Measurements from ENCODE around the gene RANBP3L.
A peak's percentile ranks its signal among the peaks of the same experiment; 100 is the strongest.

Gene RANBP3L

DNA sequence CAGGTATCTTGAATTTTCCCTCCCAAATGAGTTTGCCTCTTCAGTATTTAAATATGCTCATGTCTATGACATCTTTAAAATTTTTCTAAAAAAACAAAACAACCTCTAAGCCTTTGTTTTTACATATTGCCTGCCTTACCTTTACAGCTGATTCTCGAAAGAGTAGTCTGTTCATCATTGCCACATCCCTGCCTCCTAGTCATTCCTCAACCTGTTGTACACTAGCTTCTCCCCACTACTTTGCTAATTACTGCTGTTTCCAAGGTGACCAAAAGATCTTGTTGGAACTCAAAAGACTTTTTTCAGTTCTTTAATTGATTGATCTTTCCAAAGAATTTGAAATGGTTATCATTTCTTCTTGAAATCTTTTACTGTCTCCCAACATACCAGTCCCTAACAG, 58.0 kb downstream of the RANBP3L start:
- DNase-seq (ENCODE audit: low read depth in 3 of 3), result no peak

DNA sequence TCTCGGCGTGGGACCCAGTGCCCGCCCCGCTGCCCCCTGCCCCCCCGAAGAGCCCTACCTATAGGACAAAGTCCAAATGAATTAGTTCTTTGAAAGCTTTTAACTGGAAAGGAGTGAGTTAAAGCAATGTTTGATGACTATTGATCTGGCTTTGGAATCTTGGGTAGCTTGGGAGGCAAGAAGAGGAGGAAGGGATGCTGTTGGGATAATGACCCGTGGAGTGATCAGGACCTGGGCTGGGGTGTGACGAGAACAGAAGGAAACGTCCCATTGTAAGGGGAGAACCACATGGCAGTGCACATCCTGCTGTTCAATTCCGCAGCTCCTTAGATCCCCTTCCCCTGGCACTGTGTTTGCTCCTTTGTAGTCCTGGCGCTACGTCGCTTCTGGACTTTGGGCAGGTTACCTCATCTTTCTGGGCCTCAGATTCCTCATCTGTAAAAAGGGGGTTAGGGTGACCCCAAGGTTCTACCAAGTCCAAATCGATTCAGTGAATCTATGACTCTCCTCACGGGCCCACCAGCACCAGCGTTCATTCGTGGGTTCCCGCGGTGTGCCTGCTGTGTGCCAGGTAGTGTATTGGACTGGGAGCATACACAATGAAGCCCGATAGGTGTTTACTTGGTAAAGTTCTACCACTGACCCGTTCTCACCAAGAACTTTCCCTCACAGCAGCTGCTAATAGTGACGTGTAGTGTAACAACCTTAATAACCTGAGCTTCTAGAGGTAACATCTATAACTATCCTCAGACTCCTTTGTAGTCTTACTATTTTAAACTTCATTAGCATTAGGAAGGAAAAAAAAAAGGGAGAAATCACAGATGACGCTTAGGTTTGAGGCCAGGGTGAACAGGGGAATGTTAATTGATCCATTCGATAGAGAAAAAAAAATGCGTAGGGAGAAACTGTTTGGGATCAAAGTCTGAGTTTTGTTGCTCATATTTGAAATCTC, 58.9 kb downstream of the RANBP3L start:
- DNase-seq (ENCODE audit: low read depth in 3 of 3), result no peak

DNA sequence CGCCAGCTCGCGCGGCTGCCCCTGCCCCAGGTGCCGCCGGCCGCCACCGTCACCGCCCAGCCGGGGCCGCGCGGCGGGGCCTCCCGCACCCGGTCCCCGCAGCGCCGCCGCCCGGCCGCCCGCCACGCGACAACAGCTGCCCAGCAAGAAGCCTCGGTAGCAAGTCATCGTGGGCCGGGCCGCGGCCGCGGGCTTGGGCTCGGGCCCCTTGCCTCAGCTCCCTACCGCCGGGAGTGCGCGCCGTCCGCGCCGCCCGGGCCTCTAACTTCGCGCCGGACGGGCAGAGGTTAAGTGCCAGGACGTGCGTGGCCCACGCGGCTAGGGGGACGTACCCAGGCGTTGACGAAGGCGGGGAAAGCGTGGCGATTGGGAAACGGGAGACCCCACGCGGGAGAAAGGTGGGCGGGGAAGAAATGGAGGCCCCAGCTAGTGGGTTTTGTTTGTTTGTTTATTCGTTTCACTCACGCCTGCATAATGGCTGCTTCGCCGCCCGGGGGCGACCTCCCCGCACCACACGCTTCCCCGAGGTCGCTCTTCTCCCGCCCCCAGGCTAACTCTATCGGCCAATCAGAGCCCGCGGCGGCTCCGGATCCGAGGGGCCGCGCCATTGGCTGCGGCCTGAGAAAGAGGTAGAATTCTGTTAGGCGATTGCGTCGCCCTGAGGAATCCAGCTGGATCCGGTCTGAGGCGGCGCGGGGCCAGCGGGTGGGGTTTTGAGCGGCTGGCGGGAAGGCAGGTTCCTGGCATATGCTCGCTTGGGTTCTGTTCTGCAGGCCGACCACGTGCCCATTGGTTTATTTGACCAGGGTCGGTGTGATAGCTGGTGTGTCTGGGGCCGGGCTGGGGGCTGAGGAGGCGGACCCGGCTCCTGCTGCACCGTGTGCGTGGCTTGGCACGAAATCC, 59.8 kb downstream of the RANBP3L start, which contains the start of gene NADK2:
NADK2 (minus strand) TSS at position 295 of the 903 bp plus-strand sequence; CDS start at position 168, 127 bp downstream.
- peak; percentile 83 to 89 (median 86) for DNase-seq (ENCODE audit: low read depth in 3 of 3)

DNA sequence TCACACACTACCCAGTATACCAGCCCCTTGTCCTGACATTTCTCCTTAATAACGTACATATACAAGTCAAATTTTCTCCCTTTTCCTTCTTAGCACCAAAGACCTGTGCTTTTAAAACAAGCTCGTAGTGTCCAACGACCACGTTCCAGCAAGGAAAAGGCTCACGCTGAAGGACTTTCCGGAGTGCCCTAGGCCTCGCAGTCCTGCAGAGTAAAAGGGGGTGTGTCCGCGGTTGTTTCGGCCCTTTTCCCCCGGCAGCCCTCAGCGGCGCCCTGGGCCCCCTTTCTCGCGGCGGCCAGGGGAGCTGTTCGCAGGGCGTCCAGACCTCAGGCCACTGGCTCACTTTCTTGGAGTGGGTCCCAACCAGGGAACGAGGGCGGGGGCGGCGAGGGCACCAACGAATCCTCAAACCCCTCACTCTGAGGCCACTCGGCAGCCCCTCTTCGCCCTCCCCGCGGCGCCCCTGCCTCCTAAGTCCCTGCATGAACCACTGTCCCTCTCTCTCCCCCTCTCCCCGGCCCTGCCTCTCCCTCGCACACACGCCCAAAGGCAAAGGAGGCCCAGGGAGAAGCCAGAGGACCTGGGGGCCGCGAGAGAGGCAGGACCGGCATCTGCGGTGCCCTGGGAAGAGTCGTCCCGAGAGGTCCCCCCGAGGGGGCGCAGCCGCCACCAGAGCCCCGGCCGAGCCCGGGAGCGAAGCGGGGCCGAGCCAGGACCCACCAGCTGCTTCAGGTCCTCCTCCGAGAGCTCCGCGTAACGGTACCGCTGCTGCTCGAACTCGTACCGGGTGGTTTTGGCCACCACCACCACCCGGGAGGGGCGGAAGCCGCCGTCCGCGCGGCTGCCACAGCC, 60.7 kb downstream of the RANBP3L start:
- peak in 1 of 3 donors; percentile 22 for DNase-seq (ENCODE audit: low read depth in 3 of 3)

DNA sequence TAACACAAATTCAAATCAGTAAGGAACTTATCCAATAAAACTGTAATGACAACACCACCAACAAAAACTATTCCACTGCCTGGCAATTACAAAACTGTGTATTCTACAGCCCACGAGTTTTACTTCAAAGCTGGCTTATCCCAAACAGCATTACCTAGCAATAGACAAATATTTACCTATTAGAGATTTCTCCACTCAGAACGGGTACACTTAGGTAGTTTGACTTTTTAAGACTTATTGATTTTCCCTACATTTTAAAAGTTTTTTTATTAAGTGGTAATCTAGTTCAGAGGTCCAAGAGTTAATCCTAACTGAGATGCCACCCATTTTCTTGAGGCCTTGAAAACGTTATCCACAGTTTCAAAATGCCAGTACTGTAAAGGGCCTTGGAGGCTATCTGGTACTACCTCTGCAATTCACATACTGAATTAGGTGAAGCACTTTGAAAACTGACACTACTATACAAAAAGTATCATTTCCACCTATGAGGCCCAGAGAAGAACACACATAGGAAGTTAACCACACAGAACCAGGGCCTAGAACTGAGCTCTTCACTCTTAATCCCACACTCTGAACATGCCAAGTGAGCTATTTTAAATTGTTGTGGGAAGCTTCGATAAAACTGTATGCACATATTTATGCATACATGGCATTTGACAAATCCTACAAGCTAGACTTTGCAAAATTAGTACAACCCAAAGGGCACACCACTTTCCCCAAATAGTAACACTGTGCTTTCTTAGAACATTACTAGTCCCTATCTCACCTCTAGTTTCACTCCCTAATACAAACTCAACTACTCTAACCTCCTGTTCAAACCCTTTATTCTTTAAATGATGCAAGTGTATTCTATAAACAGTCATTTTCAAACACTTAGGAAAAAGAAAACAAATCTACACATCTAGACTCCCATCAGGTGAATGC, 62.1 kb downstream of the RANBP3L start:
- DNase-seq (ENCODE audit: low read depth in 3 of 3), result no peak

DNA sequence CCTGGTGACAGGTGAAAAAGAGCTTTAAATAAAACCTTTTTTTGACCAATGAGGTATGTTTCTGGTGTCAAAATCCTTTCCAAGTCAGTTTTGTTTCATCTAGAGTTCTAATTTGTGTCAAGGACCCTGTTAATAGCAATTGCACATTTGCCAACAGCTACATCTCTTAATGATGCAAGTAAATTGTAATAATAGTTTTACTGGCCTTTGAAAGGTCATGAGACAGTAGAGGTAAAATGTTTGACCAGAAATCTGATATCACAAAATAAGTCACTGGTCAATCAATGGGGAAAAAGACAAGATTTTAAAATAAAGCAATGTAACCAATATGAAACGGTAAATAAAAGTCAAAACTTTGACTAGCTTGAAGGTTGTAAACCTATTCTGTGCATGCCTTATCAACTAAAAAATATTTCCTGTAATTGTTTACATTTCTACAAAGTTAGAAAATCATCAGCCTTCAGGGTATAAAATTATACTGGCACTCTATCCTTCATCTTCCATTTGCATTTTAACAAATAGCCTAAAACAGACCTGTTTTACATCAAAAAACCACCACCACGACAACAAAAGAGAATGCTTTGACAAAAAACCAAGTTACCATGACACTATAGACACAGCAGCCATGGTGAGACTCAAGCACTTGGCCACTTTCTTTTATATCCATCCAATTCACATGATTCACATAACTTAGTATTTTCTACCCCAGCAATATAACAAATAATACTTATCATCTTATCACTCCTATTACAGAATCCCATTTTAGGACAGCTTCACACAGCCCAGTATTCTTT, 63.0 kb downstream of the RANBP3L start:
- DNase-seq (ENCODE audit: low read depth in 3 of 3), result no peak

DNA sequence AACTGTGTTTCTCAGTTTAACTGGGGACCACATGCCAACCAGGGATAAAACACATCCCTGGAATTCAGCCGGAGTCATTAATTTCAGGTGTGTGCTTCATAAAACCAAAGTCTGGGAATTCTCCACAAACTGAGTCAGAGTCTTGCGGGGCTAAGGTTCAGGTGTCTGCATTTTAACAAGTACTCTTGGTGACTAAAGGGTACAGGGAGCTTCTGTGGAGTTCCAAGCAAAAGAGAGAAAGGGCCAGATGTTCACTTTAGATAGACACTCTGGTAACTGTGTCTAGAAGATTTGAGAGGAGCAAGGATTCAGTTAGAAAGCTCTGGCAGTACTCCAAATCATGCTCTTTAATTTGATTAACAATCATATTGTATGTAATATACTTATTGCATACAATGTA, 64.0 kb downstream of the RANBP3L start:
- DNase-seq (ENCODE audit: low read depth in 3 of 3), result no peak

DNA sequence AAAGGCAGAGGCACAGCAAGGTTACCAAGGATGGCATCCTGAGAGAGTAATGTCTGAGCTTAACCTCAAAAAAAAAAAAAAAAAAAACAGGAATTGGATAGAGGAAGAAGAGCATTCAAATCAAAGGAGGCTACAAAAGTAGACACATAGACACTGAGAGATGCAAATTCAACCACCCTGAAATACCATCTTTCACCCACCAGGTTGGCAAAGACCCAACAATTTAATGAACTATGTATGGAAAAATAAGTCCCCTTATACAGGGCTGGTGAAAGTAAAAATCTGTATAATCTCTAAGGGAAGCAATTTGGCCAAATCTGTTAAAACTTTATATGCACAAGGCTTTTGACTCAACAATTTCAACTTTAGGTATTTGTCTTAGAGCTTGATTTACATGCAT, 64.9 kb downstream of the RANBP3L start:
- no peak for DNase-seq (ENCODE audit: low read depth in 3 of 3)

DNA sequence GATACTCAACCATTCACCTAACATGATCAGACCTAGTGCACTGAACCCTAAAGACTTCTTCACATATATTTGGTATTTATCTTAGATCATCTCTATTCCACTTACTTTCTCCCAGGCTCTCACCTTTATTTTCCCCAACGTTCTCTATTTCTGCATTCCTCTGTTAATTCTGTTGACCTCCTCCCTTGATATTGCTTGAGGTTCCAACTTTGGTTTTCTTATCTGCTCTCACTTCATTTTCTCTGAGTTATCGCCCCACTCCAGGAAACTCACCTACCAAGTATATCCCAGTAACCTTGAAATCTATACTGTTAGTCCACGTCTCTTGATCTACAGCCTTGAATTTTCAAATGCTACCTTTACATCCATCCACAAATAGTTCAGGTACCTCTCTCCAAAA, 69.2 kb downstream of the RANBP3L start:
- DNase-seq (ENCODE audit: low read depth in 3 of 3), result no peak

DNA sequence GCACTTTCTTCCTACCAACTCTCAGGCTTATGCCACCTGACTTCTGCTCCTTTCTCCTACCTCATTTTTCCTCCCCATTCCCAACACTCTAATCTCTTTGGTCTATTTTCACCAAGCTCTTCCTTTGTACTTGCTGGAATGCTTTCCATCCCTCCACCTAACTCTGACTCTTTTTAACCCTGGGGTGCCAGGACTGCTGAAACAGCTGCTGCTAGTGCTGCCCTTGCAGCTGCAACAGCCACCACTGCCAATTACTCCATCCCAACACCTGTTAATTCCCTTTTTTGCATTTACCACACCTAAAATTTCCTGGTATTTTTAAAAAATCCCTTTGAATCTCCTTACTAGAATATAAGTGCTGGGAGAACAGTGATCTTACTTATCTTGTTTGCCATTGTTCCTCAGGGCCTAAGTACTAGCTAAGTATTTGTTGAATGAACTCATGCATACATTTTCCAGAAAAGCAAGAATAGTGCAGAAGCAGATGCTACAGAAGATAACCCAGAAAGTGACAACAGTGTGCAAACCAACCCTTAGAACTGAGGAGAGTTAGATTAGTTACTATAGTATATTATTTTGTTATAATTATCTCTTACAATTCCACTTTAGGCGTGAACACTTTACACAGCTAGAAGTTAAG, 71.4 kb downstream of the RANBP3L start:
- DNase-seq (ENCODE audit: low read depth in 3 of 3), result no peak

DNA sequence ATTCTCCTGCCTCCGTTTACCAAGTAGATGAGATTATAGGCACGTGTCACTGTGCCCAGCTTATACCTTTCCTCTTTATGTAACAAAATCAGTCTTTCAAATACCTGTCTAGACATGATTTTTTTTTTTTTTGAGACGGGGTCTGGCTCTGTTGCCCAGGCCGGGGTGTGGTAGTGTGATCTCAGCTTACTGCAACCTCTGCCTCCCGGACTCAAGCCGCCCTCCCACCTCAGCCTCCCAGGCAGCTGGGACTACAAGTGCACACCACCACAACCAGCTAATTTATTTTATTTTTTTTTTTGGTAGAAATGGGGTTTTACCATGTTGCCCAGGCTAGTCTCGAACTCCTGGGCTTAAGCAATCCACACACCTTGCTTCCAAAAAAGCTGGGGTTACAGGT, 73.2 kb downstream of the RANBP3L start:
- no peak for DNase-seq (ENCODE audit: low read depth in 3 of 3)

DNA sequence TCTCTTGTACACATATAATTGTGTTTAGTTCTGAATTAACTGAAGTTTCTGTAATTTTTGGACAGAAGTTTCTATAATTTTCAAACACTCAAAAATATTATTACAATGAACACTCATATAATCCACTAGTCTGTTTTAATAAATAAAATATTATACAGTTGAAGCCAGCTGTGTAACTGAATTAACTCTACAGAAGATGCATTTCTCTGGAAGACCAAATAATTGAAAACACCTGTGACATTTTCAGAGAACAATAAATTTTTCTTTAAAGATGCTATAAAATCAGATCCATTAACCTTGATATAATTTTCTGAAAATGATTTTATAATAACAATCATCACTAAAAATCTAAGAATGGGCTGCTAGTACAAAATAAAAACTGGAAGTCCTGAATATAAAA, 74.7 kb downstream of the RANBP3L start:
- DNase-seq (ENCODE audit: low read depth in 3 of 3), result no peak

DNA sequence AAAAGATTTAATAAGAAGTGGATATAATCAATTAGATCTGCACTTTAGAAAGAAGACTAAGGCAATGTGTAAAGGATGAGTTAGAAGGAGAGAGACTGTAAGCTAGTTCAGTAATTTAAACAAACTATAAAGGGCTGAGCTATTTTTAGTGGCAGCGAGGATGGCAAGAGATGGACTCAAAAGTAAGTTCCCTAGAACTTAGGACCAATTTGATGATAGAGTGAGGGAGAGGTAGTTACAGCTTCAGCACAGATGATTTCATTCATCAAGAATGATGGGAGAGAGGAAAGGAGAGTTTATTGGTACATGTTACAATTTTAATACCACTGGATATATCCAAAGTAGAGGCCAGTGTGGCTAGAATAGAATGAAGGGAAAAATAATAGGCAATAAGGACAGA, 79.1 kb downstream of the RANBP3L start:
- no peak for DNase-seq (ENCODE audit: low read depth in 3 of 3)

DNA sequence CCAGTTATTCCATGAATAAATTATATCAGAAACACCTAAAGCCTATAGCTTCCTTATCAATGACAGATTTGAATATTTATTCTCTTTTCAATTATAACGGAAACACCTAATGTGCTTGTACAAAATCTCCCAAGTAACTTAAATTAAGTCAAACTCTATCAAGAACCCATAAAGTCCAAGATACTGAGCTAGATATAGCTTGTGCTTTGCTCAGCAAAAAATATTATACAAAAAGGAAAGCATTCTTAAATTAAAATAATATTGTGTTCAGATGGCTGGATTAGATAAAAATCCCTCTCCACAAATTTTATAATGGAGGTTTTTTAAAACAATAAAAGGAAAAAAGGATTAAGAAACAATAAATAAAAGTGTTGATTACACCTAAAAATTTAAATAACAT, 83.7 kb downstream of the RANBP3L start:
- DNase-seq (ENCODE audit: low read depth in 3 of 3), result no peak

DNA sequence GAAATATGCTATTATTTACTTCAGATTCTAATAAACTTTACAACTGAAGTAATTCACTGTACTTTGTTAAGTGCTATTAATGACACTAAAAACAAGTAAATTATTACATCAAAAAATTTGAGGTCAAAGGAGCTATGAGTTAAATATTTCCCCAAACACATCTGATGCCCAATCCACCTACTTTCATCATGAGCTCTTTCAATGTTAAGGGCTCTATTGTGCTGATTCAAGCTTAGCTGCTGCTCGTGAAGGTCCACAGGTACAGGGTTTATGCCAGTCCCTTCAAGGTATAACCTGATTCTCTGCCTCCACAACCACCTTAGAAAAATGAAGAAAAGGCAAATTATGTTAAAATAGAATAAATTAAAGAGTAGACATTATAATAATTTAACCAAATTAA, 84.1 kb downstream of the RANBP3L start:
- no peak for DNase-seq (ENCODE audit: low read depth in 3 of 3)

DNA sequence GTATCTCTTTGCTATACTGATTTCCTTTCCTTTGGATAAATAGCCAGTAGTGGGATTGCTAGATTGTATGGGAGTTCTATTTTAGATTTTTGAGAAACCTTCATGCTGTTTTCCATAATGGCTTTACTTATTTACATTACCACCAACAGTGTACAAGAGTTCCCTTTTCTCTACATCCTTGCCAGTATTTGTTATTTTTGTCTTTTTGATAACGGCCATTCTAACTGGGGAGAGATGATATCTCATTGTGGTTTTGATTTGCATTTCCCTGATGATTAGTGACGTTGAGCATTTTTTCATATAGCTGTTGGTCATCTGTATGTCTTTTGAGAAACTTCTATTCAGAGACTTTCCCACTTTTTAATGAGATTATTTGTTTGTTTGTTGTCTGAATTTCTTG, 85.8 kb downstream of the RANBP3L start:
- no peak for DNase-seq (ENCODE audit: low read depth in 3 of 3)

DNA sequence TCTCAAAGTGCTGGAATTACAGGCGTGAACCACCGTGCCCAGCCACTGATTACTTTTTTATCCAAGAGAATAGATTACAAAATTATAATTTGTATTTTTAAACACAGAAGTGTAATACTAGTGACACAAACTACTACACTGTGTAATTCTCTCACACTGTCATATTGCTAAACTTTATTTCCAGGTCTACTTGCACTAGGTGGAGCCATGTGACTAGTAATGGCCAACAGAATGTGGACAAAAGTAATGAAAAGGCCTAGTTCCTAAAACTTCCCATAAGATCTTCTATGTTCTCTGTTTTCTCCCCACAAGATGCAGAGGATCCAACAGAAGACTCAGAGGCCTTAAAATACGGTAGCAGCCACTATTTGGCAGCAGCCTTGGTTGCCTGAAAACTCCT, 87.3 kb downstream of the RANBP3L start:
- DNase-seq (ENCODE audit: low read depth in 3 of 3), result no peak

DNA sequence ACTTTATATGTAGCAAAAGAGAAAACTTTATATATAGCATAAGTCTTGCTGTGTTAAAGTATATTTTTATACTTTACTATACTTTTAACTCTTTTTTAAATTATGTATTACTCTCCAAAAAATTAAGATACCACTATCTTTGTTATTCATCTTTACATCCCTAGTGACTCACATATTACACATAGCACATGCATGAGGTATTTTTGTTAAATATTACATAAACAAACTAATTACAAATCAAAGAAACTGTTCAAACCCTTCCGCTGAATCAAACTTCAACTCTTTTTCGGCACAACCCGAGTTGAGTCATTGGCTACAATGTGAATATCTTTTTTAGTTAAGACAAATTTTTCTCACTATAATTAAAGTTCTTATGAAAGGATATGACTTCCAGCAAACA, 92.0 kb downstream of the RANBP3L start:
- DNase-seq (ENCODE audit: low read depth in 3 of 3), result no peak

DNA sequence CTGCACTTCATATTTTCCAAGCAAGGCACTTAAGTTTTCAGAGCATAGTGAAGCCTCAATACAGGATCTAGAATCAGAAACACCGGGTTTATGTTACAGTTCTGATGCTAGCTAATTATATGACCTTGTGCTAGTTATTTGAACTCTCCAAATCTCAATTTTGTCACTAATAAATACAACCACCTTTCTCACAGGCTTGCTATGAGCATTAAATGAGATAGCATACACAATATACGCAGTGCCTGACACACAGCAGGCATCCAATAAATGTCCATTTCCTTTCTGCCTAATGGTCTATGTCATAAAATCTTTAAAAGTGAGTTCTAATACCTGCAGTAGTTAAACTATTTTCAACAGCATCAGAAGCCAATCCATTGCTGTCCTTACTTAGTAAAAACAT, 92.9 kb downstream of the RANBP3L start:
- DNase-seq (ENCODE audit: low read depth in 3 of 3), result no peak
